ENCODE results near the gene OR2M5. TPM values are rescaled to one million over a fixed set of nuclear protein-coding genes. Genes with fewer than 3 reads are reported as not detected.

OR2M5 gene
- total and polyA plus RNA-seq, 8 donors = not detected

GRCh38 chr1:248155927-248156326 is 11.0 kb downstream of the OR2M5 start:
- Histone ChIP-seq H3K9me3 (no peaks in the 10 kb centered on the region), H3K4me1 (no peaks in the 10 kb centered on the region), H3K27me3 (no peaks in the 10 kb centered on the region), H3K4me3 (no peak overlapping the region), H3K27ac (no peak overlapping the region), H3K36me3 (no peaks in the 10 kb centered on the region)
- intact Hi-C loops (cut with DNase I) = no loop called here
- ATAC-seq (no peak), DNase-seq (no peak), FAIRE-seq (no peak)
- 32 to 85% methylated on average over 1 of the region's 1 CpG for WGBS, 2 donors
- TF ChIP-seq CTCF (IDR thresholded peaks at IDR 0.05) = no peak

- ATAC-seq = no peak
- Histone ChIP-seq H3K4me3 (no peak overlapping the region), H3K36me3 (no peaks in the 10 kb centered on the region), H3K9me3 (no peaks in the 10 kb centered on the region), H3K4me1 (no peaks in the 10 kb centered on the region), H3K27ac (no peak overlapping the region), H3K27me3 (no peaks in the 10 kb centered on the region)
- no peak for FAIRE-seq
- intact Hi-C loops (cut with DNase I) = no loop called here
- no peak for DNase-seq
- 54 to 70% methylated on average over 4 of the region's 4 CpGs for WGBS, 2 donors
- TF ChIP-seq CTCF (IDR thresholded peaks at IDR 0.05) = no peak
Measured at GRCh38 chr1:248158758-248159157, 13.8 kb downstream of the OR2M5 start.

- Histone ChIP-seq H3K27ac (no peak overlapping the region), H3K4me1 (no peaks in the 10 kb centered on the region), H3K4me3 (no peak overlapping the region), H3K36me3 (no peaks in the 10 kb centered on the region), H3K9me3 (no peaks in the 10 kb centered on the region), H3K27me3 (no peaks in the 10 kb centered on the region)
- 71 to 80% methylated on average over 12 of the region's 12 CpGs for WGBS, 2 donors
- FAIRE-seq (no peak), DNase-seq (peak in 2 of 6 donors; percentile 8 to 32), ATAC-seq (no peak)
- intact Hi-C loops (cut with DNase I) = no loop called here
- TF ChIP-seq CTCF (IDR thresholded peaks at IDR 0.05) = no peak
Measured at GRCh38 chr1:248164031-248164430, 19.1 kb downstream of the OR2M5 start.

- intact Hi-C loops (cut with DNase I) = no loop called here
- ATAC-seq (no peak), FAIRE-seq (no peak), DNase-seq (peak in 1 of 6 donors; percentile 8)
- WGBS, 2 donors = 78 to 85% methylated on average over 14 of the region's 14 CpGs
- Histone ChIP-seq H3K4me3 (no peak overlapping the region), H3K36me3 (no peaks in the 10 kb centered on the region), H3K27me3 (no peaks in the 10 kb centered on the region), H3K4me1 (no peaks in the 10 kb centered on the region), H3K27ac (no peak overlapping the region), H3K9me3 (no peaks in the 10 kb centered on the region)
- no peak for TF ChIP-seq CTCF (IDR thresholded peaks at IDR 0.05)
Measured at GRCh38 chr1:248165186-248165585, 20.2 kb downstream of the OR2M5 start.

- DNase-seq (no peak), ATAC-seq (no peak), FAIRE-seq (no peak)
- H3K9me3 ChIP-seq = no peaks in the 10 kb centered on the region
- H3K36me3 ChIP-seq = no peaks in the 10 kb centered on the region
- no peaks in the 10 kb centered on the region for H3K4me1 ChIP-seq
- intact Hi-C loops (cut with DNase I) = no loop called here
- no peaks in the 10 kb centered on the region for H3K27me3 ChIP-seq
- no peak within 1 kb of the TSS for H3K27ac ChIP-seq
- no peak within 1 kb of the TSS for H3K4me3 ChIP-seq
- no peak for TF ChIP-seq CTCF (IDR thresholded peaks at IDR 0.05)
Measured at GRCh38 chr1:248174521-248174920, 29.6 kb downstream of the OR2M5 start, which contains the start of gene OR2M2. TSS of gene OR2M2 (plus strand) at chr1:248174821. CDS start at chr1:248179986, 5,165 bp downstream.
